ENCODE results near the gene GRAMD2B. TPM values are rescaled to one million over a fixed set of nuclear protein-coding genes. Genes with fewer than 3 reads are reported as not detected.
A peak's percentile ranks its signal among the peaks of the same experiment; 100 is the strongest.

Gene GRAMD2B
- total RNA-seq, 1 donor from 2014 or later: 29.1 TPM

DNA sequence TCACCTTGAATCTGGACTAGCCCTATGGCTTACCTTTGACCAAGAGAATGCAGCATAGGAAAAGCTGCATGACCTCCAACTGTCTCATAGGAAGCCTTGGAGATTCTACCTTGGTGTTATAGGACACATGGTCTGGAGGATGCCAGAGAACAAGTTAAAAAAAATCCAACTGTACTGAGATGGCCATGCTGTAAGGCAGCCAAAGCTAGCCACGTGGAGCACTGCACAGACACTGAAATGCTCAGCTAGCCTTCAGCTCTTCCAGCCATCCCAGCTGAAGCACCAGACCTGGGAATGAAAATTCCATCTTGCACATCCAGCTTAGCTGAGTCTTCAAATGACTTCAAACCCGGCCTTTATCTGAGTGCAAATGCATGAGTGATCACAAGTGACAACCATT is 6.0 kb upstream of the GRAMD2B start:
- H3K27ac ChIP-seq (ENCODE audit: low read depth, low read length): no peak overlapping the region
- no peak for TF ChIP-seq EZH2 (IDR thresholded peaks at IDR 0.05; ENCODE audit: insufficient read depth, low read length)
- TF ChIP-seq, protein P1, sequence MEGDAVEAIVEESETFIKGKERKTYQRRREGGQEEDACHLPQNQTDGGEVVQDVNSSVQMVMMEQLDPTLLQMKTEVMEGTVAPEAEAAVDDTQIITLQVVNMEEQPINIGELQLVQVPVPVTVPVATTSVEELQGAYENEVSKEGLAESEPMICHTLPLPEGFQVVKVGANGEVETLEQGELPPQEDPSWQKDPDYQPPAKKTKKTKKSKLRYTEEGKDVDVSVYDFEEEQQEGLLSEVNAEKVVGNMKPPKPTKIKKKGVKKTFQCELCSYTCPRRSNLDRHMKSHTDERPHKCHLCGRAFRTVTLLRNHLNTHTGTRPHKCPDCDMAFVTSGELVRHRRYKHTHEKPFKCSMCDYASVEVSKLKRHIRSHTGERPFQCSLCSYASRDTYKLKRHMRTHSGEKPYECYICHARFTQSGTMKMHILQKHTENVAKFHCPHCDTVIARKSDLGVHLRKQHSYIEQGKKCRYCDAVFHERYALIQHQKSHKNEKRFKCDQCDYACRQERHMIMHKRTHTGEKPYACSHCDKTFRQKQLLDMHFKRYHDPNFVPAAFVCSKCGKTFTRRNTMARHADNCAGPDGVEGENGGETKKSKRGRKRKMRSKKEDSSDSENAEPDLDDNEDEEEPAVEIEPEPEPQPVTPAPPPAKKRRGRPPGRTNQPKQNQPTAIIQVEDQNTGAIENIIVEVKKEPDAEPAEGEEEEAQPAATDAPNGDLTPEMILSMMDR (IDR thresholded peaks at IDR 0.05; ENCODE audit: insufficient read depth, low read depth, low read length): no peak
- no peak overlapping the region for H3K4me3 ChIP-seq (ENCODE audit: insufficient read depth, low read depth, low read length)
- peaks cover 7% of the 10 kb centered on the region for H3K4me1 ChIP-seq (ENCODE audit: insufficient read depth, low read length)
- H3K4me3 Mint-ChIP-seq (ENCODE audit: unreplicated experiment): no peak overlapping the region
- no peaks in the 10 kb centered on the region for H4K20me1 ChIP-seq (ENCODE audit: insufficient read depth, low read length)
- peaks cover 2% of the 10 kb centered on the region for H3K36me3 Mint-ChIP-seq (ENCODE audit: low read depth, unreplicated experiment)
- no peaks in the 10 kb centered on the region for H3K9me3 ChIP-seq (ENCODE audit: insufficient read depth, low read depth, low read length)
- FAIRE-seq: no peak
- H2AFZ ChIP-seq (ENCODE audit: low read depth, low read length): no peak overlapping the region
- H3K27me3 Mint-ChIP-seq (ENCODE audit: low read depth, unreplicated experiment): no peaks in the 10 kb centered on the region
- H3K4me1 Mint-ChIP-seq (ENCODE audit: low read depth, unreplicated experiment): peaks cover 8% of the 10 kb centered on the region
- H3K79me2 ChIP-seq (ENCODE audit: insufficient read depth, low read length): no peaks in the 10 kb centered on the region
- H3K27ac Mint-ChIP-seq (ENCODE audit: unreplicated experiment): no peak overlapping the region
- peaks cover 3% of the 10 kb centered on the region for H3K9me3 Mint-ChIP-seq (ENCODE audit: unreplicated experiment)
- no peaks in the 10 kb centered on the region for H3K27me3 ChIP-seq (ENCODE audit: insufficient read depth, low read length)
- DNase-seq (ENCODE audit: low read depth): no peak
- no peak overlapping the region for H3K4me2 ChIP-seq (ENCODE audit: low read length)
- H3K9ac ChIP-seq (ENCODE audit: low read length): no peak overlapping the region
- H3K36me3 ChIP-seq (ENCODE audit: insufficient read depth, low read length): no peaks in the 10 kb centered on the region

DNA sequence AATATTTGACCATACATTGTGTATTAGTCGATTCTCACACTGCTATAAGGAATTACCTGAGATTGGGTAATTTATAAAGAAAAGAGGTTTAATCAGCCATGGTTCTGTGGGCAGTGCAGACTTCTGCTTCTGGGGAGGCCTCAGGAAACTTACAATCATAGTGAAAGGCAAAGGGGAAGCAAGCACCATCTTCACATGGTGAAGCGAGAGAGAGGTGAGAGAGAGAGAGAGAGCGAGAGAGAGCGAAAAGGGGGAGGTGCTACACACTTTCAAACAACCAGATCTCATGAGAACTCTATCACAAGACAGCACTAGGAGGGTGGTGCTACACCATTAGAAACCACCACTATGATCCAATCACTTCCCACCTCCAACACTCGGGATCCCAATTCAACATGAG is 4.1 kb upstream of the GRAMD2B start:
- no peak overlapping the region for H3K27ac Mint-ChIP-seq (ENCODE audit: unreplicated experiment)
- Histone ChIP-seq H3K79me2 (ENCODE audit: insufficient read depth, low read length) (peaks cover 7% of the 10 kb centered on the region), H3K27me3 (ENCODE audit: insufficient read depth, low read length) (no peaks in the 10 kb centered on the region), H4K20me1 (ENCODE audit: insufficient read depth, low read length) (no peaks in the 10 kb centered on the region), H3K9ac (ENCODE audit: low read length) (no peak overlapping the region), H2AFZ (ENCODE audit: low read depth, low read length) (no peak overlapping the region), H3K4me1 (ENCODE audit: insufficient read depth, low read length) (peaks cover 7% of the 10 kb centered on the region), H3K27ac (ENCODE audit: low read depth, low read length) (no peak overlapping the region), H3K4me2 (ENCODE audit: low read length) (no peak overlapping the region), H3K9me3 (ENCODE audit: insufficient read depth, low read depth, low read length) (no peaks in the 10 kb centered on the region), H3K36me3 (ENCODE audit: insufficient read depth, low read length) (no peaks in the 10 kb centered on the region), H3K4me3 (ENCODE audit: insufficient read depth, low read depth, low read length) (no peak overlapping the region)
- FAIRE-seq: no peak
- no peaks in the 10 kb centered on the region for H3K27me3 Mint-ChIP-seq (ENCODE audit: low read depth, unreplicated experiment)
- DNase-seq (ENCODE audit: low read depth): no peak
- no peak overlapping the region for H3K4me3 Mint-ChIP-seq (ENCODE audit: unreplicated experiment)
- TF ChIP-seq EZH2 (IDR thresholded peaks at IDR 0.05; ENCODE audit: insufficient read depth, low read length): no peak
- TF ChIP-seq, protein P1 (IDR thresholded peaks at IDR 0.05; ENCODE audit: insufficient read depth, low read depth, low read length): no peak
- H3K9me3 Mint-ChIP-seq (ENCODE audit: unreplicated experiment): peaks cover 3% of the 10 kb centered on the region
- H3K36me3 Mint-ChIP-seq (ENCODE audit: low read depth, unreplicated experiment): peaks cover 2% of the 10 kb centered on the region
- peaks cover 8% of the 10 kb centered on the region for H3K4me1 Mint-ChIP-seq (ENCODE audit: low read depth, unreplicated experiment)

DNA sequence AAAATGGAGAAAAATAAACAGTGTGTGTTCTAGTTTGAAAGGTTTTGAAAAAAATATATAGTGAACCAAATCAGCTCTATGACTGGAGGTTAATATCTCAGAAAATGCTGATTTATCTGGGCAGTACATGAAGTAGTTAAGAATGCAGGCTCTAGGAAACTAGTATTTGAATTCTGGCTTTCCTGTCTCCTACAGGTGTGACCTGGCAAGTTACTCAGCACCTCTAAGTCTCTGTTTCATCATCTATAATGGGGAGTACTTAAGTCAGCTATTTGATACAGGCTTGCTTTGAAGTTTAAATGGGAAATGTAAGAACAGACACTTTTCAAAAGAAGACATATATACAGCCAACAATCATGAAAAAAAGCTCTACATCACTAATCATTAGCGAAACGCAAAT is 5.2 kb downstream of the GRAMD2B start:
- no peaks in the 10 kb centered on the region for H3K27me3 Mint-ChIP-seq (ENCODE audit: low read depth, unreplicated experiment)
- Histone ChIP-seq H3K4me3 (ENCODE audit: insufficient read depth, low read depth, low read length) (no peak overlapping the region), H3K4me1 (ENCODE audit: insufficient read depth, low read length) (peaks cover 6% of the 10 kb centered on the region), H3K27me3 (ENCODE audit: insufficient read depth, low read length) (no peaks in the 10 kb centered on the region), H3K36me3 (ENCODE audit: insufficient read depth, low read length) (peaks cover 11% of the 10 kb centered on the region), H3K9ac (ENCODE audit: low read length) (no peak overlapping the region), H3K9me3 (ENCODE audit: insufficient read depth, low read depth, low read length) (no peaks in the 10 kb centered on the region), H2AFZ (ENCODE audit: low read depth, low read length) (no peak overlapping the region), H3K27ac (ENCODE audit: low read depth, low read length) (no peak overlapping the region), H4K20me1 (ENCODE audit: insufficient read depth, low read length) (peaks cover 9% of the 10 kb centered on the region), H3K79me2 (ENCODE audit: insufficient read depth, low read length) (peaks cover 45% of the 10 kb centered on the region), H3K4me2 (ENCODE audit: low read length) (no peak overlapping the region)
- H3K27ac Mint-ChIP-seq (ENCODE audit: unreplicated experiment): peak overlapping the region; percentile 20
- peaks cover 17% of the 10 kb centered on the region for H3K4me1 Mint-ChIP-seq (ENCODE audit: low read depth, unreplicated experiment)
- DNase-seq (ENCODE audit: low read depth): no peak
- no peak for FAIRE-seq
- H3K4me3 Mint-ChIP-seq (ENCODE audit: unreplicated experiment): no peak overlapping the region
- TF ChIP-seq, protein P1 (IDR thresholded peaks at IDR 0.05; ENCODE audit: insufficient read depth, low read depth, low read length): no peak
- TF ChIP-seq EZH2 (IDR thresholded peaks at IDR 0.05; ENCODE audit: insufficient read depth, low read length): no peak
- no peaks in the 10 kb centered on the region for H3K9me3 Mint-ChIP-seq (ENCODE audit: unreplicated experiment)
- peaks cover 3% of the 10 kb centered on the region for H3K36me3 Mint-ChIP-seq (ENCODE audit: low read depth, unreplicated experiment)
